Rectal smooth muscle tissue (tissue), 1 donor: ENCODE measurements around the gene PCDHGC4.

Experiments
- H3K27ac ChIP-seq: one replicate; pipeline ENCODE4 v1.7.0; 2013; ENCODE audit warnings: low read depth, low read length, inconsistent platforms
- H3K27me3 ChIP-seq: one replicate; pipeline ENCODE4 v1.7.0; 2013; ENCODE audit warnings: low read length; ENCODE audit not compliant: control insufficient read depth, insufficient read depth
- H3K36me3 ChIP-seq: one replicate; pipeline ENCODE4 v1.7.0; 2013; ENCODE audit warnings: low read length; ENCODE audit not compliant: control insufficient read depth, insufficient read depth
- H3K4me1 ChIP-seq: one replicate; pipeline ENCODE4 v1.7.0; 2013; ENCODE audit warnings: low read length; ENCODE audit not compliant: control insufficient read depth, insufficient read depth
- H3K4me3 ChIP-seq: one replicate; pipeline ENCODE4 v1.7.0; 2013; ENCODE audit warnings: low read length
- H3K9ac ChIP-seq: one replicate; pipeline ENCODE4 v1.7.0; 2013; ENCODE audit warnings: low read length

PCDHGC4 gene

DNA sequence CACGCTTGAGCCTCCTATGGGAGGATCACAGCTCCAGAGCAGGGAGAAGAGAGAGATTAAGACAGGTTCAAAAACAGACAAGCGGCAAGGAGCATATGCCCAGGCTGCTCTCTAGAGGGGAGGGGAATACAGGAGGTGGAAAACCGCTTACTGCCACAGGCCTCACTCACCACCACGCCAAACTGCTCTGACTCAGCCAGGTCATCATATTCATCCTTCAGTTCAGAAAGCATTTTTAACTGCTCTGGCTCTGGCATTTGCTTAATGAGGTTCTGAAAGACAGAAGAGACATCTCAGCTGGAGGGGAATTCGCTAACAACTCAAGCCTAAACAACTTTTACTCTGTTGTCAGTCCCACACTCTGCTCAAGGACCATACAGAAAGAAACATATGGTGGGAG is 44.2 kb downstream of the PCDHGC4 start:
- Histone ChIP-seq H3K9ac (no peak overlapping the region), H3K4me3 (no peak overlapping the region), H3K36me3 (peaks cover 5% of the 10 kb centered on the region)

GRCh38 chr5:141529873-141530272 is 45.0 kb downstream of the PCDHGC4 start:
- no peaks in the 10 kb centered on the region for H3K27me3 ChIP-seq
- H3K4me1 ChIP-seq, result peaks cover 9% of the 10 kb centered on the region
- H3K27ac ChIP-seq, result no peak overlapping the region
- no peak overlapping the region for H3K4me3 ChIP-seq
- H3K36me3 ChIP-seq, result peaks cover 5% of the 10 kb centered on the region
- no peak overlapping the region for H3K9ac ChIP-seq

More for the DNA sequence above, 44.2 kb downstream of the PCDHGC4 start:
- Histone ChIP-seq H3K4me1 (peaks cover 16% of the 10 kb centered on the region), H3K27ac (peak overlapping the region; percentile 44), H3K27me3 (no peaks in the 10 kb centered on the region)

DNA sequence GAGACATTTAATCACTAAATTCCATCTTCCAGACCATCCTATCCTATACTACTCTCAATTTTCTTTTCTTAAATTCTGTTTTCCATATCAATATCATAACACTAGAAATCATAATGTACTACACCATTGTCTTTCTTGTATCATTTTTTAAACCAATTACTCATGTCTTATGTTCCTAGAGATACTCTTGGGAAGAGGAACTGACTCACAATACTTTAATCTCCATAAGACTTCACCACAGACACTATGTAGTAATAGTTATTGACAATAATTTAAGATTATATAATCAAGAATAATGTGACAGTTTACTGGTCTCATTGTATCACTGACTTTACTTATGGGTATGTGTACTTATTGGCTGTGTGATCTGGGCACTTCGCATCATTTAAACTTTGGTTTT is 47.9 kb downstream of the PCDHGC4 start:
- Histone ChIP-seq H3K27ac (no peak overlapping the region), H3K36me3 (peaks cover 5% of the 10 kb centered on the region), H3K4me1 (peaks cover 5% of the 10 kb centered on the region)

DNA sequence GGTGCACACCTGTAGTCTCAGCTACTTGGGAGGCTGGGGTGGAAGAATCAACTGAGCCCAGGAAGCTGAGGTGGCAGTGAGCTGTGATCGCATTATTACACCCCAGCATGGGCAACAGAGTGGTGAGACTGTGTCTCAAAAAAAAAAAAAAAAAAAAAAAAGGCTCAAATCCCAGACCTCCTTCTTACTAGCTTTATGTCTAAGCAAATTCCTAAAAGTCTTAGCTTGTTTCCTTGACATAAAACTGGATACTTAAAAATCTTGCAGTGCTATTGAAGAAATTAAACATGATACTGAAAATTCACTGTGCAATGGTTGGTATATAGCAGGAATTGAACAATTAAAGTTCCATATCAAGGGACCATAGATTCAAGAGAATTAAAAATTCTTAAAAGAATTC is 49.1 kb downstream of the PCDHGC4 start:
- H3K9ac ChIP-seq, result no peak overlapping the region
- peaks cover 5% of the 10 kb centered on the region for H3K36me3 ChIP-seq
- H3K27ac ChIP-seq, result no peak overlapping the region

More for the DNA sequence above, 47.9 kb downstream of the PCDHGC4 start:
- no peak overlapping the region for H3K4me3 ChIP-seq
- H3K27me3 ChIP-seq, result no peaks in the 10 kb centered on the region
- H3K9ac ChIP-seq, result no peak overlapping the region

GRCh38 chr5:141534492-141535213 is 49.8 kb downstream of the PCDHGC4 start:
- H3K4me3 ChIP-seq, result no peak overlapping the region
- H3K27me3 ChIP-seq, result no peaks in the 10 kb centered on the region
- no peaks in the 10 kb centered on the region for H3K4me1 ChIP-seq
- H3K27ac ChIP-seq, result no peak overlapping the region
- H3K9ac ChIP-seq, result no peak overlapping the region
- H3K36me3 ChIP-seq, result peaks cover 3% of the 10 kb centered on the region

More for the DNA sequence above, 49.1 kb downstream of the PCDHGC4 start:
- Histone ChIP-seq H3K4me3 (no peak overlapping the region), H3K27me3 (no peaks in the 10 kb centered on the region), H3K4me1 (peaks cover 5% of the 10 kb centered on the region)
